Measurements from ENCODE around the gene OR56A1.

OR56A1 gene

DNA sequence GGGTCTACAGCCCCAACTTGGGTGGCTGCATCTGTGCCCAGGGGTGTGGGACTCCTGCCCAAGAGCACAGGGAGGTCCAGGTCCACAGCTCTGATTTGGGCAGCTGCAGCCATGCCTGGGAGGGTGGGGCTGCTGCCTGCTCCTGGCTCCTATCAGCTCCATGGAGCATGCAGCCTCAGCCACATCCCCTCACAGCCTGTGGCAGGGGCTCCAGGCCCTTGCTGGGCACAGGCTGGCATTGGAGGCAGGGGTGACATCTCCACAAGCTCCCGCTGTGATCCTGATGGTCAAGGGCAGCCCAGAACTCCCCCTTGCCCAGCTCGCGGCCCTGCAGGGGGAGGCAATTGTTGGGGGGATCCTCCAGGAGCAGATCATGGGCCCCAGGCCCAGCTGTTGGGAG lies 17.5 kb downstream of the OR56A1 start:
- TF ChIP-seq, protein P1, sequence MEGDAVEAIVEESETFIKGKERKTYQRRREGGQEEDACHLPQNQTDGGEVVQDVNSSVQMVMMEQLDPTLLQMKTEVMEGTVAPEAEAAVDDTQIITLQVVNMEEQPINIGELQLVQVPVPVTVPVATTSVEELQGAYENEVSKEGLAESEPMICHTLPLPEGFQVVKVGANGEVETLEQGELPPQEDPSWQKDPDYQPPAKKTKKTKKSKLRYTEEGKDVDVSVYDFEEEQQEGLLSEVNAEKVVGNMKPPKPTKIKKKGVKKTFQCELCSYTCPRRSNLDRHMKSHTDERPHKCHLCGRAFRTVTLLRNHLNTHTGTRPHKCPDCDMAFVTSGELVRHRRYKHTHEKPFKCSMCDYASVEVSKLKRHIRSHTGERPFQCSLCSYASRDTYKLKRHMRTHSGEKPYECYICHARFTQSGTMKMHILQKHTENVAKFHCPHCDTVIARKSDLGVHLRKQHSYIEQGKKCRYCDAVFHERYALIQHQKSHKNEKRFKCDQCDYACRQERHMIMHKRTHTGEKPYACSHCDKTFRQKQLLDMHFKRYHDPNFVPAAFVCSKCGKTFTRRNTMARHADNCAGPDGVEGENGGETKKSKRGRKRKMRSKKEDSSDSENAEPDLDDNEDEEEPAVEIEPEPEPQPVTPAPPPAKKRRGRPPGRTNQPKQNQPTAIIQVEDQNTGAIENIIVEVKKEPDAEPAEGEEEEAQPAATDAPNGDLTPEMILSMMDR (IDR thresholded peaks at IDR 0.05): no peak
- TF ChIP-seq ZFX (IDR thresholded peaks at IDR 0.05; ENCODE audit: borderline replicate concordance): no peak

DNA sequence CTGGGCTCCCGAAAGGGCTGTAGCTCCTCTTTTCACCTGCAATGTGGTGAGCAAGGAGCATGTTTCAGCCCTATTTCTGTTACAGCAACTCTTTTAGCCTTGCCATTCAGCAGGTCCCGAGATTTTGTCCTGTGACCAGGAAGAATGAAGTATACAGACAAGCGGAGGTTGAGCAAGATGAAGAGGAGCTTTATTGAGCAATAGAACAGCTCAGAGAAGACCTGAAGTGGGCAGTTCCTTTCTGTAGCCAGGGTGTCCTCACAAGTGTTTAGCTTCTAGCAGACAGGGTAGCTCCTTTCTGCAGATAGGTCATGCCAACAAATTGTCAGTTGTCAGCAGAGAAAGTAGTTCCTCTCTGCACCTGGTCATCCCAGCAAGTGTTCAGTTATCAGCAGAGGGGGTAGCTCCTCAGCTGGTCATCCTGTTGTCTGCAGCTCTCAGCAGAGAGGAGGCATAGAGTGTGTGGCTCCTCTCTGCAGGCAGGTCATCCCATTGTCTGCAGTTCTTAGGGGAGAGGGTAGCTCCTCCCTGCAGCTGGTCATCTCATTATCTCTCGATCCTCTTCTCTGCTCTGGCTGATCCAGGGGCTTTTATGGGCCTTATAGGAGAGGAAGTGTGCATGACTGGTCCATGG lies 18.4 kb downstream of the OR56A1 start:
- TF ChIP-seq, protein P1 (IDR thresholded peaks at IDR 0.05): no peak
- TF ChIP-seq ZFX (IDR thresholded peaks at IDR 0.05; ENCODE audit: borderline replicate concordance): no peak
- H3K27ac ChIP-seq: no peak overlapping the region

More for the DNA sequence above, 17.5 kb downstream of the OR56A1 start:
- H3K27ac ChIP-seq: no peak overlapping the region

DNA sequence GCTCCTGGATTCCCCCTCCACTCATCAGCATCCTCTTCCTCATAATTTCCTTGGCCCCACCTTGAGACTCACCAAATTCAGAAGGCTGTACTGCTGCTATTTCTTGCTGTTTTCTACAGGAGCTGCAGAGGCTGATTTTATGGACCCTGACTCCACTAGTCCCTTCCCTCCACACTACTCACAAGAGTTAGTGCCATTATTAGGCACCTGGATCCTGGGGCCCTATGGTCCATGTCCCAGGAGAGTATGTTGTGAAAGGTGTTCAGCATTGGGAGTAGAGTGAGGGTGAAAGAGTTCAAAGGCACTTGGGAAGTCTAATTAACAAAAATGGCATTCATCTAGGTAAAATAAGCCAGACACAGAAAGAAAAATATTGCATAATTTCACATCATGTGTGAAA lies 23.7 kb downstream of the OR56A1 start, which contains the start of gene OR56A4:
OR56A4 (minus strand) TSS at position 101 of the 400 bp plus-strand sequence. CDS start 3,954 bp downstream, outside the sequence.
- TF ChIP-seq, protein P1 (IDR thresholded peaks at IDR 0.05): no peak
- TF ChIP-seq ZFX (IDR thresholded peaks at IDR 0.05; ENCODE audit: borderline replicate concordance): no peak
- H3K27ac ChIP-seq: no peak within 1 kb of the TSS

DNA sequence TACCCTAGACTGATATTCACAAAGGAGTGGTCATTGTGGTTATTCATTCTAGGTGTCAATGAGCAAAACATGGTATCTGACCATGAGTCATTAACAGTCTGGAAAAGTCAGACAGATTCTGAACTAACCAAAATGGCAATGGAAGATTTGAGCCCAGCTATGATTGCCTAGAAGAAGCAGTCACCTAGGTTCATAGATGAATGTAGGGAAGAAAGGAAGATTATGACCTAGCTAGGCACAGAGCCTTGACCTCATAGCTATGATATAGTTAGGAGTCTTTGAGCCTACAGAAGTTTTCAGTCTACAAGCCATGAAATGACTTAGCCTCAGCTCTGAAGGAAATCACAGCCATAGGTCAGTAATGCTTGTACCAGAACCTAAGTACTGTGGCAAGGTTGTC lies 24.2 kb downstream of the OR56A1 start:
- TF ChIP-seq, protein P1 (IDR thresholded peaks at IDR 0.05): no peak
- TF ChIP-seq ZFX (IDR thresholded peaks at IDR 0.05; ENCODE audit: borderline replicate concordance): no peak
- H3K27ac ChIP-seq: no peak overlapping the region

DNA sequence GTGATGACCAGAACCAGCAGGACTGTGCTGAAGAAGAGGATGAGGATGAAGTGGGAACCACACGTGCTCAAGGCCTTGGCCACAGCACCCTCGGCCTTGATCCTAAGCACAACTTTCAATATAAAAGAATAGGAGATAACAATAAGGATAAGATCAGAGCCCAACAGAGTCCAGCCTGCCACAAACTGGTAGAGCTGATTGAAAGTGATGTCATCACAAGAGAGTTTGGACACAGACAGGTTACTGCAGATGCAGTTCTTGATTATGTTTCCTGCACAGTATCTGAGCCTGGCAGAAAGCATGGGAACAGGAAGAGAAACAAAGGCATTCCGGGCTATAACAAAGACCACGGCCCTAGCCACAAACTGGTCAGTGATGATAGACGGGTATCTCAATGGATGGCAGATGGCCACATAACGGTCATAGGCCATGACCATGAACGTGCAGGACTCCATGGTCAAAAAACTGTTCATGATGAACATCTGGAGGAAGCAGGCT lies 28.3 kb downstream of the OR56A1 start:
- TF ChIP-seq ZFX (IDR thresholded peaks at IDR 0.05; ENCODE audit: borderline replicate concordance): no peak
- TF ChIP-seq, protein P1 (IDR thresholded peaks at IDR 0.05): no peak
- no peak overlapping the region for H3K27ac ChIP-seq

DNA sequence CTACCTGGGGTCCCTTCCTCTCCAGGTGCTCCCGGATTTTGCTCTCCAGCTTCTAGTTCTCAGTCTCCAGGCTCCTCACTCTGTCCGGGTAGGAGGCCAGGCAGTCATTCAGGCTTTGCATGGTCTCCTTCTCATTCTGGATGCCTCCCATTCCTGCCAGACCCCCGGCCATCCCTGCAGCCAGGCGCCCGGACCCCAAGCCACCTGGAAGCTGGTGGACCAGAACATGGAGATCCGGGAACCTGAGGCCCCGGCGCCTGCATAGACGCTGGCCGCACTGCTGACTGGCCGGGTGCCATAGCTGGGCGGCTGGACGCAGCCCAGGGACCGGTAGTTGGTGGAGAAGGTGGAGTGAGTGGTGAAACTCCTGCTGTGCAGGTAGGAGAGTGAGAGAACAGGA lies 35.8 kb downstream of the OR56A1 start:
- no peak overlapping the region for H3K27ac ChIP-seq
- no peak for TF ChIP-seq ZFX (IDR thresholded peaks at IDR 0.05; ENCODE audit: borderline replicate concordance)
- TF ChIP-seq, protein P1 (IDR thresholded peaks at IDR 0.05): no peak

DNA sequence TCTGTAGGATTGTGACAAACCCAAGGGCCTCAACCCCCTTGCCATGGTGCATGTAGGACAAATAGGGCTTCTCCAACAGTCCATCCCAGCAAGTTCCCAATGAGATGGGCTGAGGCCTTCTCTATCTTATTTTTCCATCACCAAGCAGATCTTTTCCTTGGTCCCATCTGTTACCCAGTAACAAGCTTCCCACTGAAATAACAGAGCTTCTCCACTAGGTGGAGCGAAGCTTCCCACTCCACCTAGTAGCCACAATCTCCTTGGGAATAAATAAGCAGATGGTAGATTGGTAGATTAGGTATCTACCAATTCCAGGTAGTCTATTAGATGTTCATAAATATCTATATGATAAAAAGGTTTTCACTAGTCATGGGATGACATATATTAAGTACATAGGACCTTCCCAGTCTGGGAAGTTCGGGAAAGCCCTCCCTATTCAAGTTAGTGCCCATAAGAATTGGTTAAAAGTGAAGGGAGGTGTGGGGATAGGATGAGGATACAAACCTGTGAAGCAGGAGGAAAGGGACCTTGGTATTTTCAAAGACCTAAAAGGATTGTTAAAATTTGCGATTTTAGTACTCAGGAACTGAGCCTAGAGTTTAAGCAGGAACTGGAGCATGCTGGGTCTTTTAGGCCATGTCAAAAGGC lies 37.8 kb downstream of the OR56A1 start:
- TF ChIP-seq, protein P1 (IDR thresholded peaks at IDR 0.05): peak; percentile 79
- no peak for TF ChIP-seq ZFX (IDR thresholded peaks at IDR 0.05; ENCODE audit: borderline replicate concordance)
- no peak overlapping the region for H3K27ac ChIP-seq

Data from 22Rv1 (cell line).